ENCODE data around the gene COA1. TPM values are rescaled to one million over a fixed set of nuclear protein-coding genes. Genes with fewer than 3 reads are reported as not detected.
"Not testable (repeated sequence)": the region's sequence is repeated elsewhere in the genome, so short reads cannot be mapped to it uniquely, and the experiment has no call there.

COA1 gene
- total RNA-seq, 1 donor from 2014 or later, result 85.1 TPM

DNA sequence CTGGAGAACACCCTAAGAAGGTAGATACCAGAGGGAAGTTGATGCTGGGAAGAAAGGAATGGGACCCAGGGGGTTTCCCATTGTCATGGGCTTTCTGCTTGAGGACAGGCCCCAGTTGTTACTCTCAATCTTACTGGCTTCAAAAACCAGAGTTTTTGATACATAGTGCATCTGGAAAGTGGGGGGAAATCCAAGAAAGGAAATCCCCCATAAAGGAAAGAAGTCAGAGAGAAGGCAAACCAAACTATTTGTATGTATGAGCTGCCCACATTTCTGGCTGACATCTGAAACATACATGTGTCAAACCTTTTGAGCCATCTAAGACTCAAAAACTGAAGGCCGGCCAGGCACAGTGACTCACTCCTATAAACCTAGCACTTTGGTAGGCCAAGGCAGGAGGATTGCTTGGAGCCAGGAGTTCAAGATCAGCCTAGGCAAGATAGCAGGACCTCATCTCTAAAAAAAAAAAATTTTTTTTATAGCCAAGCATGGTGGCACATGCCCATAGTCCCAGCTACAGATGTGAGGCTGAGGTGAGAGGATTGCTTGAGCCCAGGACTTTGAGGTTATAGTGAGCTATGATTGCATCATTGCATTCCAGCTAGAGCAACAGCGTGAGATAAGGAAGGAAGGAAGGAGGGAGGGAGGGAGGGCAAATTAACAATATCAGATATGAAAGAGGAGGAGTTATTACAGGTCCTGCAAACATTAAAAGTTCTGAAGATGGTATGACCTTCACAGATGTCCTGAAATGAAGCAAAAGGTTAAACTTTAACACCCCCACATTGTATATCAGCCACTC is 6.7 kb upstream of the COA1 start:
- Mint-ChIP-seq H3K27me3 (no peaks in the 10 kb centered on the region), H3K27ac (peak overlapping the region; percentile 1), H3K9me3 (ENCODE audit: low read depth) (no peaks in the 10 kb centered on the region), H3K36me3 (ENCODE audit: insufficient read depth) (no peaks in the 10 kb centered on the region), H3K4me1 (ENCODE audit: low read depth) (no peaks in the 10 kb centered on the region), H3K4me3 (ENCODE audit: low read depth) (no peak overlapping the region)
- DNase-seq (ENCODE audit: low spot score, unreplicated experiment), result no peak
- TF ChIP-seq, protein P1, sequence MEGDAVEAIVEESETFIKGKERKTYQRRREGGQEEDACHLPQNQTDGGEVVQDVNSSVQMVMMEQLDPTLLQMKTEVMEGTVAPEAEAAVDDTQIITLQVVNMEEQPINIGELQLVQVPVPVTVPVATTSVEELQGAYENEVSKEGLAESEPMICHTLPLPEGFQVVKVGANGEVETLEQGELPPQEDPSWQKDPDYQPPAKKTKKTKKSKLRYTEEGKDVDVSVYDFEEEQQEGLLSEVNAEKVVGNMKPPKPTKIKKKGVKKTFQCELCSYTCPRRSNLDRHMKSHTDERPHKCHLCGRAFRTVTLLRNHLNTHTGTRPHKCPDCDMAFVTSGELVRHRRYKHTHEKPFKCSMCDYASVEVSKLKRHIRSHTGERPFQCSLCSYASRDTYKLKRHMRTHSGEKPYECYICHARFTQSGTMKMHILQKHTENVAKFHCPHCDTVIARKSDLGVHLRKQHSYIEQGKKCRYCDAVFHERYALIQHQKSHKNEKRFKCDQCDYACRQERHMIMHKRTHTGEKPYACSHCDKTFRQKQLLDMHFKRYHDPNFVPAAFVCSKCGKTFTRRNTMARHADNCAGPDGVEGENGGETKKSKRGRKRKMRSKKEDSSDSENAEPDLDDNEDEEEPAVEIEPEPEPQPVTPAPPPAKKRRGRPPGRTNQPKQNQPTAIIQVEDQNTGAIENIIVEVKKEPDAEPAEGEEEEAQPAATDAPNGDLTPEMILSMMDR (IDR thresholded peaks at IDR 0.05; ENCODE audit: unreplicated experiment), result no peak

DNA sequence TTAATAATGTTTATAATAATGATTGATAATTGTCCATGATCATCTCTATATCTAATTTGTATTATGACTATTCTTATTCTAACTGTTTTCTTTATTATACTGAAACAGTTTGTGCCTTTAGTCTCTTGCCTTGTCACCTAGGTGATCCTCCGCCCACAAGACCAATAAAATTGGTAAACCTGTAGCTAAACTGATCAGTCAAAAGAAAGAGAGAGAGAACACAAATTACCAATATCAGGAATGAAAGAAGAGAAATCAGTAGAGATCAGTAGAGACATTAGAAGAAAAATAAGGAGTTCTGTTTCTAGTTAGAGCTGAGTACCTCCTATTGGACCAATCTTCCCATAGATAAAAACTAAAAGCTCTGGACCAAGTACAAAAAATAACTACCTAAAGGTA is 6.1 kb upstream of the COA1 start:
- H3K36me3 Mint-ChIP-seq (ENCODE audit: insufficient read depth), result no peaks in the 10 kb centered on the region
- TF ChIP-seq, protein P1 (IDR thresholded peaks at IDR 0.05; ENCODE audit: unreplicated experiment), result no peak
- H3K4me3 Mint-ChIP-seq (ENCODE audit: low read depth), result no peak overlapping the region
- no peak for DNase-seq (ENCODE audit: low spot score, unreplicated experiment)
- no peaks in the 10 kb centered on the region for H3K27me3 Mint-ChIP-seq
- H3K27ac Mint-ChIP-seq, result no peak overlapping the region
- no peaks in the 10 kb centered on the region for H3K9me3 Mint-ChIP-seq (ENCODE audit: low read depth)
- H3K4me1 Mint-ChIP-seq (ENCODE audit: low read depth), result no peaks in the 10 kb centered on the region

DNA sequence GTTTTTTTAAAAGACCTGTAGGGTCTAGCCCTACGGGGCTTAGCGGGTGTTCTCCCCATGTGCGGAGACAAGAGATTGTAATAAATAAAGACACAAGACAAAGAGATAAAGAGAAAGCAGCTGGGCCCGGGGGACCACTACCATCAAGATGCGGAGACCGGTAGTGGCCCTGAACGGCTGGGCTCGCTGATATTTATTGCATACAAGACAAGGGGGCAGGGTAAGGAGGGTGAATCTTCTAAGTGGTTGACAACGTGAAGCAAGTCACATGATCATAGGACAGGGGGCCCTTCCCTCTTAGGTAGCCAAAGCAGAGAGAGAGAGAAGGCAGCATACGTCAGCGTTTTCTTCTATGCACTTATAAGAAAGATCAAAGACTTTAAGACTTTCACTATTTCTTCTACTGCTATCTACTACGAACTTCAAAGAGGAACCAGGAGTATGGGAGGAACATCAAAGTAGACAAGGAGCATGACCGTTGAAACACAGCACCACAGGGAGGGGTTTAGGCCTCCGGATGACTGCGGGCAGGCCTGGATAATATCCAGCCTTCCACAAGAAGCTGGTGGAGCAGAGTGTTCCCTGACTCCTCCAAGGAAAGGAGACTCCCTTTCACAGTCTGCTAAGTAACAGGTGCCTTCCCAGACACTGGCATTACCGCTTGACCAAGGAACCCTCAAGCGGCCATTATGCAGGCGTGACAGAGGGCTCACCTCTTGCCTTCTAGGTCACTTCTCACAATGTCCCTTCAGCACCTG is 5.4 kb upstream of the COA1 start:
- H3K4me1 Mint-ChIP-seq (ENCODE audit: low read depth); H3K27ac Mint-ChIP-seq; H3K36me3 Mint-ChIP-seq (ENCODE audit: insufficient read depth); DNase-seq (ENCODE audit: low spot score, unreplicated experiment); H3K9me3 Mint-ChIP-seq (ENCODE audit: low read depth); H3K27me3 Mint-ChIP-seq; H3K4me3 Mint-ChIP-seq (ENCODE audit: low read depth): not testable (repeated sequence)

DNA sequence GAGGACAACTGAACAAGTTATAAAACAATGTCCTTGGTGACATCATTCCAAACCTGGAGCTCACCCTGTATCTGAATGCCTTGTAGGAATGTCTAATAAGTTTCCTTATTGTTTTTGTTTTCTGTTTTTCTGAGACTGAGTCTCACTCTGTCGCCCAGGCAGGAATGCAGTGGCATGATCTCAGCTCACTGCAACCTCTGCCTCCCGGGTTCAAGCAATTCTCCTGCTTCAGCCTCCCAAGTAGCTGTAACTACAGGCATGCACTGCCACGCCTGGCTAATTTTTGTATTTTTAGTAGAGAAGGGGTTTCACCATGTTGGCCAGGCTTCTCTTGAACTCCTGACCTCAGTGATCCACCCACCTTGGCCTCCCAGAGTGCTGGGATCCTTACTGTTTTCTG is 2.2 kb upstream of the COA1 start:
- H3K27ac Mint-ChIP-seq; H3K36me3 Mint-ChIP-seq (ENCODE audit: insufficient read depth); DNase-seq (ENCODE audit: low spot score, unreplicated experiment); H3K27me3 Mint-ChIP-seq; H3K4me3 Mint-ChIP-seq (ENCODE audit: low read depth); H3K9me3 Mint-ChIP-seq (ENCODE audit: low read depth): not testable (repeated sequence)
- peaks cover 22% of the 10 kb centered on the region for H3K4me1 Mint-ChIP-seq (ENCODE audit: low read depth)

DNA sequence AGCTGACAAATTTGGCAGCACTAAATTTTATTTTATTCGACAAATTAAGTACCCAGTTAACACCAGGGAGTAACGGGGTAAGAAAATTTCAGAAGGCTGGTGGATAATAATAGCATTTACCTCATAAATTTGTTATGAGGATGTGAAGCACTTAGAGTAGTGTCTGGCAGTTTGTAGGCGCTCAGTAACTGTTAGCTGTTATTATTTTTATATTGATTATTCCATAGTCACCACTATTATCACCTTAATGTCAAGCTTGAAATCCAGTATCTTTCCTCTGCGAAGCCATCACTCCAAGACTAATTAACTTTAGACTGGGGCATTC is 563 bp upstream of the COA1 start:
- Mint-ChIP-seq H3K27me3 (no peaks in the 10 kb centered on the region), H3K9me3 (ENCODE audit: low read depth) (no peaks in the 10 kb centered on the region), H3K36me3 (ENCODE audit: insufficient read depth) (peaks cover 1% of the 10 kb centered on the region), H3K4me1 (ENCODE audit: low read depth) (peaks cover 27% of the 10 kb centered on the region), H3K27ac (peak overlapping the region; percentile 95), H3K4me3 (ENCODE audit: low read depth) (peak overlapping the region; percentile 95)
- no peak for DNase-seq (ENCODE audit: low spot score, unreplicated experiment)
- TF ChIP-seq, protein P1 (IDR thresholded peaks at IDR 0.05; ENCODE audit: unreplicated experiment), result no peak

DNA sequence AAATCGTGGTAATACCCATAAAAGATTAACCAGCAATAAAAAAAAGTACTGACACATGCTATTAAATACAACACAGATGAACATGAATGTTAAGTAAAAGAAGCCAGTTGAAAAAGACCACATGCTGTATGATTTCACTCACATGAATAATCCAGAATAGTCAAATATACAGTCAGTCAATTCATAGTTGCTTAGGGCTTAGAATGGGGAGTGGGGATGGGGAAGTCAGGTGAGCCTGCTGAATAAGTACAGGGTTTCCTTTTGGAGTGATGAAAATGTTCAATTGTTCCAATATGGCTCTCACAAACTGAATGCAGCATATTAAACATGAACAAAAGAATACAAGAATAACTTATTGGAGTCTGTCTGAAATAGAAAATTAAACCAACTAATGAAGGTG is 1.8 kb downstream of the COA1 start:
- no peak overlapping the region for H3K27ac Mint-ChIP-seq
- no peaks in the 10 kb centered on the region for H3K9me3 Mint-ChIP-seq (ENCODE audit: low read depth)
- DNase-seq (ENCODE audit: low spot score, unreplicated experiment), result no peak
- H3K4me3 Mint-ChIP-seq (ENCODE audit: low read depth), result peak overlapping the region; percentile 42
- H3K4me1 Mint-ChIP-seq (ENCODE audit: low read depth), result peaks cover 29% of the 10 kb centered on the region
- H3K27me3 Mint-ChIP-seq, result no peaks in the 10 kb centered on the region
- H3K36me3 Mint-ChIP-seq (ENCODE audit: insufficient read depth), result peaks cover 1% of the 10 kb centered on the region
- TF ChIP-seq, protein P1 (IDR thresholded peaks at IDR 0.05; ENCODE audit: unreplicated experiment), result no peak

Measured in progenitor cell of endocrine pancreas (in vitro differentiated cells).